Astrocyte (in vitro differentiated cells and primary cell): ENCODE data around the gene TBL1XR1.

Experiments used
- EZH2 ChIP-seq: IDR thresholded peaks from 2 replicates; pipeline ENCODE4 v1.6.1; 2012; ENCODE audit warnings: mild to moderate bottlenecking, low read length, inconsistent platforms; ENCODE audit not compliant: insufficient read depth
- TF ChIP-seq, protein P1 (sequence below): IDR thresholded peaks from 2 replicates; pipeline ENCODE4 v1.5.1; 2011; ENCODE audit warnings: low read depth, mild to moderate bottlenecking, inconsistent platforms, low read length, moderate library complexity; ENCODE audit not compliant: insufficient read depth

DNA sequence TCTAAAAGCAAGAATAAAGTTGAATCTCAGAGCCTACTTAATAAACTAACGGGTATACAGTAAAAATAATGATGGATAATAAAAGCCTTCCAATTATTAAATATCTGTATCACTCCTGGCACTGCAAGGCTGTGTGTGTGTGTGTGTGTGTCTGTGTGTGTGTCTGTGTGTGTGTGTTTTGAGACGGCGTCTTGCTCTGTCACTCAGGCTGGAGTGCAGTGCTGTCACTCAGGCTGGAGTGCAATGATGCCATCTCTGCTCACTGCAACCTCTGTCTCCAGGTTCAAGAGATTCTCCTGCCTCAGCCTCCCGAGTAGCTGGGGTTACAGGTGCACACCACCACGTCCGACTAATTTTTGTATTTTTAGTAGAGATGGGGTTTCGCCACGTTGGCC is 62.5 kb downstream of the TBL1XR1 start:
- TF ChIP-seq, protein P1, sequence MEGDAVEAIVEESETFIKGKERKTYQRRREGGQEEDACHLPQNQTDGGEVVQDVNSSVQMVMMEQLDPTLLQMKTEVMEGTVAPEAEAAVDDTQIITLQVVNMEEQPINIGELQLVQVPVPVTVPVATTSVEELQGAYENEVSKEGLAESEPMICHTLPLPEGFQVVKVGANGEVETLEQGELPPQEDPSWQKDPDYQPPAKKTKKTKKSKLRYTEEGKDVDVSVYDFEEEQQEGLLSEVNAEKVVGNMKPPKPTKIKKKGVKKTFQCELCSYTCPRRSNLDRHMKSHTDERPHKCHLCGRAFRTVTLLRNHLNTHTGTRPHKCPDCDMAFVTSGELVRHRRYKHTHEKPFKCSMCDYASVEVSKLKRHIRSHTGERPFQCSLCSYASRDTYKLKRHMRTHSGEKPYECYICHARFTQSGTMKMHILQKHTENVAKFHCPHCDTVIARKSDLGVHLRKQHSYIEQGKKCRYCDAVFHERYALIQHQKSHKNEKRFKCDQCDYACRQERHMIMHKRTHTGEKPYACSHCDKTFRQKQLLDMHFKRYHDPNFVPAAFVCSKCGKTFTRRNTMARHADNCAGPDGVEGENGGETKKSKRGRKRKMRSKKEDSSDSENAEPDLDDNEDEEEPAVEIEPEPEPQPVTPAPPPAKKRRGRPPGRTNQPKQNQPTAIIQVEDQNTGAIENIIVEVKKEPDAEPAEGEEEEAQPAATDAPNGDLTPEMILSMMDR = no peak
- TF ChIP-seq EZH2 = no peak
